GM18858 (cell line): ENCODE measurements around the gene TRIM27.
"Not testable (repeated sequence)": the region's sequence is repeated elsewhere in the genome, so short reads cannot be mapped to it uniquely, and the experiment has no call there.

ENCODE experiments used
- ATAC-seq: cut with Tn5 transposase; IDR thresholded peaks from one replicate; pipeline ENCODE4 v1.9.1; 2021; ENCODE audit not compliant: unreplicated experiment

TRIM27 gene

DNA sequence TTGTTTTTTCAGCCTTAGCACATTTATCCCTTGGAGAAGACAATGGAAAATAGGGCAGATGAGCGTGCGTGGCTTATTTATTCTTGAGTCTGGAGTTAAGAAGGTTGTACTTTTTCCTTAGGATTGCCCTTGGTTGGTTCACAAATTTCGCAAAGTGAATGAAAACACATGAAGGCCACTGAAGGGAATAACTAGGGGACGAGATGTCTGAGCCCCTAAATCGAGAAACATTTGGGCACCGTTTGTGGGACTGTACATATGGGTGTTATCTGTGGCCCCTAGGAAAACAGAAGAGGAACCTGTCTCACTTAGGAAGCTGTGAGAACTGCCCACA is 19.4 kb upstream of the TRIM27 start:
- no peak for ATAC-seq

DNA sequence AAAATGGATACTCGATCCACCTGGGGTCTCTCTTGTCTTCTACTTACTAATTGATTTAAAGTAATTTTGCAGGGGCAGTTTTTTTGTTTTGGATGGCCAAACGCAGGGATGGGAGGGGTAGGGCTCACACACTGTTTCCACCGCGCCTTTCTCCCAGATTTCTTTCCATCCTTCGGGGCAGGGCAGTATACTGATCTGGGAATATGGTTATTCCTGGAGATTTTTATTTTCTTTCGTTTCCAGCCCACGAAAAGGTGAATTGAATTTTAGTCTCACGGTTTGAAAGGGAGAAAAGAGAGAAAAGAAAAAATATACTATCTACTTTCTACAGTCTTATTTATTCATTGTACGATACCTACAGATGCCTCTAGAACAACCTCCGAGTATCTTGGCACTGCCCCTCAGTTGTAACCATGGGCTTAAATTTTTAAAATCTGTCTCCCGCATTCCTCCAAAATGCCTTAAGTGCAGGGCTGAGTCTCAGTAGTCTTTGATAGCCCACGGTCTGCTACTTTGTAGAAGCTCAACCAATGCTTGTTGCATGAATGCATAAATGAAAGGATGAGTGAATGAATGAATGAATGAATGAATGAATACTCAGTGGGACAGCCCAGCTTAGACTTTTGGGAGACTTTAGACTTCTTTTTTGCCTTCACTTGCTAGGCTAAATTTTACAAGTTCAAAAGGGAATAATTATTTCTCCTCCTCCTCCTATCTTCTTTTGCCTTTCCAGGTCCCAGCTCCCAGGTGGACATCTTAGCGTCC is 18.1 kb upstream of the TRIM27 start:
- ATAC-seq: no peak

DNA sequence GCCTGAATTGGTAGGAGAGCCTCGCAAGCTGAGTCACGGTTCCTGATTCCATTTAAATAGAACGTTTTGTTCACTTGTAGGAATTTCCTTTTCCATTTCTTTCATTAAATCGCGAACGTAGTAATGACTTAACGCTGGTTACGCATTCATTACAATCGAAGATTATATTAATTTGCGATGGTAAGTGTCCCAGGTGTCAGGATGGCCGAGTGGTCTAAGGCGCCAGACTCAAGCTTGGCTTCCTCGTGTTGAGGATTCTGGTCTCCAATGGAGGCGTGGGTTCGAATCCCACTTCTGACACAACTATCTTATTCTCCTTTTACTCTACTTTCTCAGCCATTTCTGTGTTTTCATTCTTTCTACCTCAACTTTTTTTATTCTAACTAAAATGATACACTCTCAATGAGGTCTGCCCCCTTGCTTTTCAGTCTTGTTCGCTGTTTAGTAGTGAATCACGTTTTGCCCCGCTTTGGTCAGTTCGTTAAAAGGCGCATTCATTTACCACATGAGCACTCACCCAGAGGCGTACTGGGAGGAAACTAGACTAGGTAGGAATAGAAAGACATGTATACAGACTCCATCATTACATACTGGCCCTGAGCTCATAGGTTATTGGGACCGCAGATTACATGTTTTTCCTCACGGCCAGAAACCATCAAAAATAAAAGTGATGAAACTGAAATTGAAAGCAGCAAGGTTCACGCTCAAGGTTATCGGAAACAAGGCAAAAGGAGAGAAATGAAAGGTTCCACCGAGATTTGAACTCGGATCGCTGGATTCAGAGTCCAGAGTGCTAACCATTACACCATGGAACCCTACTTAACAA is 17.3 kb upstream of the TRIM27 start:
- ATAC-seq: peak; percentile 46

DNA sequence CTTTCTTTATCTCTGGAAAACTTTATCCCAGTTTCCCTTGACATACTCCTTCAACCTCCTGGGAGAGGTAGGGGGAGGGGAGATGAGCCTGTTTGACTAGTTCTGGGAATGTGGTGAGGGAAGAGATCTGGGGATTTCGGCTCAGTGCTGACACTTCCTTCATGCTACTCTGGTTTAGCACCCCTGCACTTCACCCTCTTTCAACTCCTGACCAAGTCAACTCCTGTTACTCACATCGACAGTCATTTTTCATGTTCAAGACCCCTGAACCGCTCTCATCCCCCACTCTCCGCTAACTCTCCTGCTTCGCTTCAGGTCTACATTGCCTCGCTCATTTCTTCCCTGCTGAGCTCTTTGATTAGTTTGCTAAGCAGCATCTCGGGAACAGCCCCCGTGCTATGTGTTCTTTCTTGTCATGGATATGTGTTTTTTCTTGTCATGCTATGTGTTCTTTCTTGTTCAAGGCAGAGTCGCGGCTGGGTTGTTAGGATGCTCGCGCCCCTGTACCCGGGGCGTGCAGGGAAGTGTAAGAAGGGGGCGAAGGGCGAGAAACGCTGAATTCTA is 16.6 kb upstream of the TRIM27 start:
- peak; percentile 2 for ATAC-seq

DNA sequence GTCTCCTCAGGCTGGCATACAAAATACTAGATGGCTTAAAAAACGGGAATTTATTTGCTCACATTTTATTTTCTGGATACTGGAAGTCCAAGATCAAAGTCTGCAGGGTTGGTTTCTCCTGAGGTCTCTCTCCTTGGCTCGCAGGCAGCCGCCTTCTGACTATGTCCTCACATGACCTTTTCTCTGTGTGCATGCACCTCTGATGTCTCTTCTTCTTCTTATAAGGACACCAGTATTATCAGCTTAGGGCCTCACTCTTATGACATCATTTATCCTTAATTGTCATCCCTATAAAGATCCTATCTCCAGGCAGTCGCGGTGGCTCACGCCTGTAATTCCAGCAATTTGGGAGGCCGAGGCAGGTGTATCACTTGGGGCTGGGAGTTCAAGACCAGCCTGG is 9.3 kb upstream of the TRIM27 start:
- no peak for ATAC-seq

DNA sequence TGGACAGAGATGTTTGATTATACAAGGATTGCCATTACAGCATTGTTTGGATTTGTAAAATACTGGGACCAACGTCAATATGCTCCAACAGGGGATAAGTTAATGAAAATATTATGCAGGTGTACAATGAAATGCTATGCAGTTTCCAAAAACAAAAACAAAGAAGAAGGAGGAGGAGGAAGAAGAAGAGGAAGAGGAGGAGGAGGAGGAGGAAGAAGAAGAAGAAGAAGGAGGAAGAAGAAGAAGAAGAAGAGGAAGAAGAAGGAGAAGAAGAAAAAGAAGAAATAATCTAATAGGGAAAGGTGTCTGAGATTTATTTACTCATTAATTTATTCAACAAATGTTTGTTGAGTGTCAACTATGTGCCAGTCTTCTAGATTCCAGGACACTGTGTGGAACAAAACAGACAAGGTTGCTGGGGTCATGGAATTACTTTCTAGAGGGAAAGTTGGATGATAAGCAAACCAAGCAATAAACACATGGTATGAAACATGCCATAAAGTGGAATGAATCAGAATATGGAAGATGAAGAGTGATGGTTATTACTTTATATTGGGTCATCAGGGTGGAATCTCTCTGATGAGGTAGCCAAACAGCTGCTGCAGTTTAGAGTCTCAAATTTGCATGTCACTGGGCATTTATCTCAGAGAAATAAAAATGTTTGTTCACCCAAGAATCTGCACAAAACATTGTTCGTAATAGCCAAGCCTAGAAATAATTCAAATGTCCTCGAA is 6.3 kb upstream of the TRIM27 start:
- ATAC-seq: no peak

DNA sequence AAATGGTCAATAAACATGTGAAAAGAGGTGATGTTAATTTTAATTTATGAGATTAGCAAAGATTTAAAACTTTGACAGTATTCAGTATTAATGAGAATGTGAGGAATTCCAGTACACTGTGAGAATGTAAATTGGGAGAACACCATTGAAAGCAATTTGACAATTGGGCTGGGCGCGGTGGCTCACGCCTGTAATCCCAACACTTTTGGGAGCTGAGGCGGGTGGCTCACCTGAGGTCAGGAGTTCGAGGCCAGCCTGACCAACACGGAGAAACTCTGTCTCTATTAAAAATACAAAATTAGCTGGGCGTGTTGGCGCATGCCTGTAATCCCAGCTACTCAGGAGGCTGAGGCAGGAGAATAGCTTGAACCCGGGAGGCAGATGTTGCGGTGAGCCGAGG is 5.6 kb upstream of the TRIM27 start:
- not testable (repeated sequence) for ATAC-seq

DNA sequence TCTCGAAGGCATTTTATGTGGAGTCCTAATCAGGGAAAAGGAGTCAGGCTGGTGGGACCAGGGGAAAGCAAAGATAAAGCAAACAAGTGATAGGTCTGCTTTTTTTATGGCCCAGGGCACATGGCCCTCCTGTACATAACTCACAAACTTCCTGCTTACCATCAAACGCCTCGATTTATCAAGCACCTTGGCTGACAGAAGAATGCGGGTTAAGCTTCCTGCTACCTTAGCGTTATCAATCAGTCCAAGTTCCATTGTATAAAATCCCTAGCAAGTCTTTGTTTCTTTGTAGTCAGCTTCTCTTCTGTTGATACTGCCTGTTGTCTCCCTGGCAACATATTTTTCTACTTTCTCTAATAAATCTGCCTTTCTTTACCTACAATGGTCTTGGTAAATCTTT is 4.1 kb upstream of the TRIM27 start:
- no peak for ATAC-seq

DNA sequence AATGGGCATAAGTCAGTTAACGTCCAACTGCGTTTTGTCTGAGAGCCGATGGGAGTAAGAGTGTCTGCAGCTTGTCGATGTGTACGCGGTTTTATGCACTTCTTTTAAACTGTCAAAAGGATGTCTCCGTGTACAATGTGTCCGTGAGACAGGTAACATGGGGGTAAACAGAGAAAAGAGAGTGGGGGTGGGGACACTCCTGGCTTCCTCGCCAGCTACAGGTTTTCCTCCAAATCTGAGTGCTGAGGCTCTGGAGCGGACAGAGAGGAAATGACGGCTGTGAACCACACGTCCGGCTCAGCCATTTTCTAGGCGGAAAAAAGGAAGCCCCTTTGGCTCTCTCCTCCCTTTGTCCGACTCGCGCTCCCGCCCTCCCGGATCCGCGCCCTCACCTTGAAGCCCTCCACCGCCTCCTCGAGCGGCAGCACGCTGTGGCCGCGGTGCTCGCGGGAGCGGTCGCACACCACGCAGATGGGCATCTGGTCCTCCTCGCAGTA is 916 bp downstream of the TRIM27 start:
- peak; percentile 17 for ATAC-seq

DNA sequence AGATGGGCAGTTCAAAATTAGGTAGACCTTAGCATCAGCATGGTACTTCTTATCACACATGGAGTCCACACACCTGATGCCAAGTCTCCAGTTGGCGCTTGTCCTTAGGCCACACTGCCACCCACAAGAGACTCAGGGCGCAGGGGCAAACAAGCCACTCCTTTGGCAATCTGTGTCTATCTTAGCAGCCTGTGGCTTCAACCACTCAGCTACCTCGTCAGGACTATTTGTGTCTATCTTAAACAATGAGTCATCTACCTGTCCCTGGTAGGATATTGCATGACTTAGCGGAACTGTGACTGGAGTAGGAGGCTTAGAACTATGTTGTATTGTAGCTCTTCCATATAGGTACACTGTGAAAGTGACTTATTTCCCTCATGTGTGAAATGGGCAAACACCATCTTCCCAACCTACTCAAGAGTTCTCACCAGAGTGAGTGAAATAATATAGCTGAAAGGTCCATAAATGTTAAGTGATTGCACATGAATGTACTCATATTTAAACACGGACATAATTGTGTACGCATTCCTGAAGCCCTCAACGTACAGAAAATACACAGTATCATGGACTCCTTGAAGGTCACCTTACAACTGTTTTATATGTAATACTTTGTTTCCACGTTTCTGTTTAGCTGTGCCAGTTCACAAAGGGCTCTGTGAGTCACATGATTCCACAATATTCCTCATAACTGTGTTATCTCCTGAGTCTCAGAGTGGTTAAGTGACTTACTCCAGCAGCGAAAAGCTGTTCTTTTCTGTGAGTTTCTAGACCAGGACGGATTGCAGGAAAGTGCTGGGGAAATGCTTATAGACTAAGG is 1.6 kb downstream of the TRIM27 start:
- ATAC-seq: no peak

DNA sequence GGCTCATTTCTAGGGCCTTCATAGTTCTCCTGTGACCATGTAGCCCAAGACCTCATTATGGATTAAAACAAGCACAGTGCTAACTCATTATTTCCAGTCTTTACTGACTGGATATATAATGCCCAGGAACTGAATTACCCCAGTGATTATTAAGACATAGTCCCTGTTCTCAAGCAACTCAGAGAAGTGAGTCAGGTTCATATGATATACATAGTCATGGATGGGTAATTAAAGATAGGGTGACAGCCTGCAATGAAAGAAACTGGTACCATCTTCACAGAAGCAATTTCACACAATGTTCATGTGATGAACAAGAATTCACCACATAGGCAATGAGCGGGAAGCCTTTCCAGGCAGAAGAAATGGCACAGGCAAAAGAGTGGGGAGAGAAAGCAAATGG is 3.5 kb downstream of the TRIM27 start:
- ATAC-seq: no peak

DNA sequence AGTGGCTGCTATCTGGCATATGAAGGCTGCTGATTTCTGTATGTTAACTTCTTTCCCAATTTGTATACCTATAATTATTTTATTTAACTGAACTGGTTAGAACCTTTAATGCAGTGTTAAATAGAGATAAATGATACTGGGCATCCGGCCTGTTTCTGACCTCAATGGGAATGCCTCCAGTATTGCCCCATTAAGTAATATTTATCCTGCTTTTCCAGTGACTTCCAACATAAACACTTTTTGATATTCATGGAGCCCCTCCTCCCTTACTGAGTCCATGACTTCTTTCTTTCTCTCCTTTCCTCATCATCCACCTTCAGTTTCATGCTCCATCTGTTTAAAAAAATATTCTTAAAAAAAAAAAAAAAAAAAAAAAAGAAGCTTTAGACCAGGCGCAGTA is 8.8 kb downstream of the TRIM27 start:
- no peak for ATAC-seq

DNA sequence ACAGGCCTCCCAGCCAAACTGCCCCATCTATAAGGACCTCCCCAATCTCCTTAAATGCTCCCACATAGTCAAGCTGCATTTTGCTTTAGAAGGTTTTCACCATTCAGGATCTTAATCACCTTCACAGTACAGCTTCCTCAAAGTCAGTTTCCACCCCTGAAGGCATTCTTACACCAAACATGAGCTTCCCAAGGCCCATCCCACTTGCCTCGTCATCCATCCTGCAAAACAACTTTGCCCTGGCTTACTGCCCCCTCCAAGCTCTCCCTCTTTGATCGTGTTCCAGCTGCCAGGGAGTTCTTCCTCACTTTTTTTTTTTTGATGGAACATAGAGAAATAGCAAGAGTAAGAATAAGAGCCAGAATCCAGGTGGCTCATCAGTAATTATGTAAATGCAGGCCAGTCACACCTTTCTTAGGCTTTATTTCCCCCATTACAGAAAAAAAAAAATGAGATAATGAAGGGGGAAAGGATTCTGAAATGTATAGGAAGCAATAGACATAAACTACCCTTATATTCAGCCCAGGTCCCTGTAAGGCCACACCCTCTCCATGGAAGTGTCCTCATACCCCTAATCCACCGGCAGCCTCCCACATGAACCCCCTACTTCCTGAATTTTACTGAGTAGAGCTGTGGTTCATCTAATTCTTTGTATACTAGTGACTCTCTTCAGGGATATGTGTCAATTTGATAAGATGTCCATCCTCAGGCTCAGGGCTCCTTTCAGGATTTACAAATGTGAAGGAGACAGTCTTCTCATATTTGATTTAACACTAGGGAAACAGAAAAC is 12.7 kb downstream of the TRIM27 start:
- no peak for ATAC-seq

DNA sequence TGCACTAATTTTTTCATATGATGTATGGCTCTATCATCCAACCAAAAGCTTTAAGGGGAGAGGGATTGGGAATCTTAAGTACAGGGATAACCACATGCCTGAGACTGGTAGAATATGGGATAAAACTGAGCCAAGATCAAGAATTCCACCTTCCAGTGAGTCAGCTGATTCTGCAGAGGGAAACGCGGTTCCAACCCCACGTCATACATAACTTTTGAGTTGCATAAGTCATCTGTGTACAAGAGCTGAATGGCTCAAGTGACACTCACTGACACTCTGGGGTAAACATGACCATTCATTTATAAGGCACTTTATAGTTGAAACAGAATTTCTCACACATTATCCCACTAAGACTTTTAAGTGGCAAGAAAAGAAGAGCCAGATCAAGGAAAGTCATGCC is 16.4 kb downstream of the TRIM27 start:
- ATAC-seq: no peak

DNA sequence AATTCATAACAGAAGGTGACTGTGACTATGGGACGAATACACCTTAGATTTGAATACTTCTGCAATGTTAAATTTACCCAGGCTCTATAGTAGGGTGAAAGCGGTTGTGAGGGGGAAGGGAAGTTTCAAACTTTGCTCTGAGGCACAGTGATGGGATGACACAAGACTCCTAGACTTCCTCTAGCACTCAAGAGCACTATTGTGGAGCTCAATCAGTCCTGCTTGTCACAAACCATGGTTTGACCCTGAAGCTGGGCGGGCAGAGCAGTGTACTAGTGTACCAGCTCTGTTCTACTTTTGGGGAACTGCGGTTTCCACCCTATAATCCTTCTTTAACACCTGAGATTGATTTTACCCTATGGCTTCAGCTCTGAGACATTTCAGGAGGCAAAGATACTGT is 17.1 kb downstream of the TRIM27 start:
- ATAC-seq: no peak

DNA sequence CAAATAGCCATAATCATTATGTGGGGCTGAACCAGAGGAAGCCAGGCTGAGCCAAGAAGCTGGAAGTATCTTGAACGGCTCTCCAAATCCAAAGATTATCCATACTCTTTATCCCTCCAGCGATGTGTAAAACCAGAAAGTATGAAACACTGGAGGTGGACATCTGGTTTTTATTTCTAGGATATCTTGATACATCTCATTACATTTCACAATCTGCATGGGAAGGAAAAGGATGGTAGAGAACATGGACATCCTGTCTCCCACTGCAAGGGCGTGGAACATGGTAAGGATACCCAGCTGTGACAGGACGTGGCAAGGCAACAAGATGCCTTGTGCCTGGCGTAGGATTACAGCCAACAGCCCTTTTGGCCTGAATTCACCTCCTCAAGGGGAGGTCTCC is 20.1 kb downstream of the TRIM27 start:
- no peak for ATAC-seq

DNA sequence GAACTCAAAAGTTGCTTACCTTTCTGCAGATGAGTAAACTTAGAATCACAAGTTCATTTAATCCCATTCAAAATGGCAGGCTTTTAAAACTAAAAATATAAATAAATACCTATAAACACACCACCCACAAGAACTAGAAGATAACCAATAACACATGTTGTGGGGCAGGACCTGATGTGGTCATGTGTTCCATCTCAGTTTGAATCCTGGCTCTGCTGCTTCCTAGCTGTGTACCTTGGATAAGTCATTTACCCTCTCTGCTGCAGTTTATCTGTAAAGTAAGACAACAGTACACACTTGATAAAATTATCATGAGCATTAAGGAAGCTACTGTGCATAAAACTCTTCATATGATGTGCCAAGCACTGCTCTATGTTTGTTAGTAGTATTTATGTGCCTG is 22.0 kb downstream of the TRIM27 start:
- no peak for ATAC-seq

DNA sequence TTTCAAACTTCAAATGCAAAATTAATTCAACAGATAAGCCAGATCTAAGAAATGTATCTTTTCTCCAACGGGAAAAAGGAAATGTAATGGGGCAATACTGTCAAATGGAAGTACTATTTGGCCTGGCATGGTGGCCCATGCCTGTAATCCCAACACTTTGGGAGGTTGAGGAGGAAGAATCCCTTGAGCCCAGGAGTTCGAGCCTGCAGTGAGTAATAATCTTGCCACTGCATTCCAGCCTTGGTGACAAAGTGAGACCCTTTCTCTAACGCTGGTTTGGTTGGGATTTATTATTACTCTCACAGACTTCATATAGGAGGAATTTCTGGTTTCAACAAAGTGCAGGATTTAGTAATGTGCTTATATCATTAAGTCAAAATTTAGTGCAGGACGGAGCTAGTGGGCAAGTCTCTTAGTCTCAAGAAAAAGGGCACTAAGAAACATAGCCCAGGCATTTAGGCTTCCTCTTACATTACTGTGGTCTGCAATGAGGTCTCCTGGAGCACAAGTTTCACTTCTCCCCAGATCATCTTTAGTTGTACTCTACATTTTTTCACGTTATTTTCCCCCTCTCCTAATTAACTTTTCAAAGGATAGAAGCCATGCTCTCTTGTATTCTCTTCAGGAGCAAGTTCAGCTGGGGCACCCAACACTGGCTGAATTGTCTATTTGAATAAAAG is 23.1 kb downstream of the TRIM27 start:
- ATAC-seq: no peak

DNA sequence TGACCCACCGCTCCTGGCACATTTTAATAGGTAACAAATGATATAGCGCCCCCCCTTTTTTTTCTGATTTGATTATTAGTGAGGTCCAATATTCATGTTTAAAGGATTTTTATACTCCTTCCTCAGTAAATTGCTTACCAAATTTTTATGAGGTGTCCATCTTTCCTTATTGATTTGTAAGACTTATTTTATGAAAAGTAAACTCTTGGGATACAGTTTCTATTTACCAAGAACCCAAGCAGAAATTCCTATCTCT is 25.1 kb downstream of the TRIM27 start:
- no peak for ATAC-seq

DNA sequence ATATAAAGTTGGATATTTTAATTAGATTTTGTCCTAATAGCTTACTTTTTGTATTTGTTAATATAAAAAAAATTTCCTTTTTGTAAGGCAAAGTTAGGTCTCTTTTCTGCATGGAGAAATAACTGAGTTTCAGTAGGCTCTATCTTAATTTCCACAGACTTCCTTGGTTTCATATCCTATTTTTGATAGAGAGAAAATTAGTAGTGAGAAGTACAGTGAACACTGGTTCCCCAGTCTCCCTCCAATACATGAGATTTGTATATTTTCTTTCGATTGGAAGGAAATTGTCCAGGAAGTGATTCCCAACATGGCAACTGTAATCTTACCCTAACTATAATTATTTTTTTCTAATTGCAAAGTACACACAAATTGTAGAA is 26.4 kb downstream of the TRIM27 start:
- ATAC-seq: no peak
